Vagina (tissue), 2 donors: Measurements from ENCODE around the gene CKMT2.

Experiments used
- CTCF ChIP-seq, 3 experiments: fragments of 450-650 bp in 2 of 3; fragments of 200-600 bp in 1 of 3; sonication (generic) in 1 of 3; IDR thresholded peaks; one replicate each; pipeline ENCODE4 v1.5.1; 2017 to 2019; ENCODE audit warnings: antibody characterized with exemption in 3 of 3, mild to moderate bottlenecking in 2 of 3, moderate library complexity in 2 of 3
- POLR2A ChIP-seq, 2 donors: fragments of 450-650 bp; IDR thresholded peaks; one replicate each; pipeline ENCODE4 v1.6.1; 2017; ENCODE audit warnings: antibody characterized with exemption in 2 of 2, mild to moderate bottlenecking in 2 of 2, moderate library complexity in 2 of 2
- POLR2AphosphoS5 ChIP-seq, 2 donors: sonication (generic); formaldehyde crosslinking; IDR thresholded peaks; one replicate each; pipeline ENCODE4 v1.9.0; 2017; ENCODE audit warnings: antibody characterized with exemption in 2 of 2, mild to moderate bottlenecking in 2 of 2, low read depth in 1 of 2; ENCODE audit not compliant: insufficient read depth in 1 of 2

- no peak for TF ChIP-seq CTCF (IDR thresholded peaks at IDR 0.05)
- no peak for TF ChIP-seq POLR2A (IDR thresholded peaks at IDR 0.05)
- no peak for TF ChIP-seq POLR2AphosphoS5 (IDR thresholded peaks at IDR 0.05; ENCODE audit: insufficient read depth in 1 of 2, low read depth in 1 of 2)
Measured at GRCh38 chr5:81228084-81228483, 5.0 kb upstream of the CKMT2 start.
